Kidney (tissue), 14 donors: ENCODE results near the gene UBE2G2. TPM values are rescaled to one million over a fixed set of nuclear protein-coding genes. Genes with fewer than 3 reads are reported as not detected.

ENCODE experiments used
- DNase-seq, 5 donors: peaks; one replicate each; pipeline ENCODE4 v3.0.0-alpha.2; 2013 to 2020
- FAIRE-seq: peaks from 2 replicates; lab custom pipeline; 2012; peaks lifted over from hg19 to GRCh38; lab: Jason Lieb, UNC
- H3K27ac ChIP-seq, 2 donors: one replicate each; pipeline ENCODE4 v1.7.0; 2013; ENCODE audit warnings: low read depth in 2 of 2, low read length in 2 of 2, inconsistent platforms in 1 of 2
- H3K27me3 ChIP-seq: one replicate; pipeline ENCODE4 v1.7.1; 2013; ENCODE audit warnings: low read length, inconsistent platforms; ENCODE audit not compliant: control insufficient read depth, insufficient read depth
- H3K36me3 ChIP-seq, 3 donors: one replicate each; pipeline versions ENCODE4 v1.7.0 to v1.7.1; 2013; ENCODE audit warnings: low read length in 3 of 3, control low read depth in 1 of 3, inconsistent platforms in 1 of 3; ENCODE audit not compliant: insufficient read depth in 3 of 3, control insufficient read depth in 2 of 3
- H3K4me1 ChIP-seq, 3 donors: one replicate each; pipeline versions ENCODE4 v1.7.0 to v1.7.1; 2013; ENCODE audit warnings: low read length in 3 of 3, inconsistent platforms in 1 of 3, low read depth in 1 of 3; ENCODE audit not compliant: control insufficient read depth in 2 of 3, insufficient read depth in 2 of 3
- H3K4me3 ChIP-seq, 3 donors: one replicate each; pipeline versions ENCODE4 v1.7.0 to v1.8.1; 2013; ENCODE audit warnings: low read length in 3 of 3, control low read depth in 1 of 3, inconsistent platforms in 1 of 3
- H3K9ac ChIP-seq, 3 donors: one replicate each; pipeline versions ENCODE4 v1.7.0 to v1.7.1; 2013; ENCODE audit warnings: low read length in 3 of 3, control low read depth in 1 of 3, inconsistent platforms in 1 of 3
- H3K9me3 ChIP-seq, 3 donors: one replicate each; pipeline versions ENCODE4 v1.7.0 to v1.7.1; 2013; ENCODE audit warnings: low read length in 3 of 3, control low read depth in 1 of 3, inconsistent platforms in 1 of 3; ENCODE audit not compliant: control insufficient read depth in 2 of 3, insufficient read depth in 1 of 3
- intact Hi-C: fragments of 100-400 bp; cut with DNase I; formaldehyde crosslinking; loops from one replicate; pipeline ENCODE4 v1.11.1; 2022
- polyA plus RNA-seq: library from polyadenylated mRNA; stranded (reverse); fragments of 350-450 nt; fragmentation: Illumina TruSeq; extraction: RNeasy Lipid Tissue Mini Kit (QIAGEN cat#74804); gene quantifications from one replicate; pipeline ENCODE4 v1.2.3, GENCODE V29; 2014; ENCODE audit warnings: low read depth, low replicate concordance; ENCODE audit not compliant: insufficient read depth
- total RNA-seq: library from RNA; stranded (reverse); fragmentation: NEBNext Ultra II Directional; extraction: Animal tissue kit (Norgen Biotek cat#: 25700); gene quantifications from one replicate; pipeline ENCODE4 v1.2.1, GENCODE V29; 2021
- TF ChIP-seq, protein P1 (sequence below): IDR thresholded peaks from 3 replicates; pipeline ENCODE4 v1.5.1; 2012; ENCODE audit warnings: mild to moderate bottlenecking, moderate library complexity, borderline replicate concordance; ENCODE audit not compliant: insufficient read depth; ENCODE audit errors: extremely low read depth
- donor health status: control.
- donor health status: control.
- donor health status: control.
- donor health status: control.
- donor health status: control.
- donor health status: DM: yes; HTN: yes; CAD: no.
- donor health status: Normal renal cell carcinoma (clear cell type).

UBE2G2 gene
- total and polyA plus RNA-seq, 2 donors from 2014 or later = 39.4 to 86.0 TPM

DNA sequence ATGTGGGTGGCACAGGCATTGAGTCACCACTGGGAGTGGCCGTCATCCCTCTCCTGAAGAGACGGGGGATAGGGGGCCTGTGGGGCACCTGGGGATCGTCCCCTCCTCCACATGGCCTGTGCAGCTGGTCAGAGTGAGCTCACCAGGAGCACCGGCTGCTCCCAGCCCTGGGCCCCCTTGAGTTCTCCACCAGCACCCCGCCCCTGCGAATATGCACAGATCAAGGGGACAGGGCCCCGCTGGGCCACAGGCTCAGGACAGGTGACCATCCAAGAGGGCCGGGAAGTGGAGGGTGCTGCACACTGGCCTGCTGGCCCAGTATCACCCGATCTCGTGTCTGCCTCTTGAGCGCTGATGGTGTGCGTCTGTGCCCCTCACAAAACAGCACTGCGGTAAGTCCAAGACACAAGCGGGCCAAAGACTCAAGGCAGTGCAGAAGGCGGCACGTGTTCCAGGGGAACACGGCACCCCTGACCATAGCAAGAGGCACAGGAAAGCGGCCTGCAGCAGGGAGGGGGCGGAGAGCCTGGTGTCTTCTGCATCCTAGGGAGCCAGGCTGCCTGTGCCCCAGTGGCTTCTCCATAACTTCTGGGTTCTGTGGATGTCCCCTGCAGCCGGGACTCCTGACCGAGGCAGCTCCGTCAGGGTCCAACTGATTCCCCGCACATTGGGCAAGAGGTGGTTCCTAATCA, 72.1 kb downstream of the UBE2G2 start:
- no peaks in the 10 kb centered on the region for H3K27me3 ChIP-seq
- no peak overlapping the region for H3K27ac ChIP-seq
- intact Hi-C loops = no loop called here
- no peaks in the 10 kb centered on the region for H3K4me1 ChIP-seq
- H3K9me3 ChIP-seq = no peaks in the 10 kb centered on the region
- TF ChIP-seq, protein P1, sequence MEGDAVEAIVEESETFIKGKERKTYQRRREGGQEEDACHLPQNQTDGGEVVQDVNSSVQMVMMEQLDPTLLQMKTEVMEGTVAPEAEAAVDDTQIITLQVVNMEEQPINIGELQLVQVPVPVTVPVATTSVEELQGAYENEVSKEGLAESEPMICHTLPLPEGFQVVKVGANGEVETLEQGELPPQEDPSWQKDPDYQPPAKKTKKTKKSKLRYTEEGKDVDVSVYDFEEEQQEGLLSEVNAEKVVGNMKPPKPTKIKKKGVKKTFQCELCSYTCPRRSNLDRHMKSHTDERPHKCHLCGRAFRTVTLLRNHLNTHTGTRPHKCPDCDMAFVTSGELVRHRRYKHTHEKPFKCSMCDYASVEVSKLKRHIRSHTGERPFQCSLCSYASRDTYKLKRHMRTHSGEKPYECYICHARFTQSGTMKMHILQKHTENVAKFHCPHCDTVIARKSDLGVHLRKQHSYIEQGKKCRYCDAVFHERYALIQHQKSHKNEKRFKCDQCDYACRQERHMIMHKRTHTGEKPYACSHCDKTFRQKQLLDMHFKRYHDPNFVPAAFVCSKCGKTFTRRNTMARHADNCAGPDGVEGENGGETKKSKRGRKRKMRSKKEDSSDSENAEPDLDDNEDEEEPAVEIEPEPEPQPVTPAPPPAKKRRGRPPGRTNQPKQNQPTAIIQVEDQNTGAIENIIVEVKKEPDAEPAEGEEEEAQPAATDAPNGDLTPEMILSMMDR = no peak
- FAIRE-seq (no peak), DNase-seq (peak in 1 of 5 donors; percentile 21)
- no peak overlapping the region for H3K9ac ChIP-seq
- H3K36me3 ChIP-seq = no peaks in the 10 kb centered on the region
- H3K4me3 ChIP-seq = no peak overlapping the region

DNA sequence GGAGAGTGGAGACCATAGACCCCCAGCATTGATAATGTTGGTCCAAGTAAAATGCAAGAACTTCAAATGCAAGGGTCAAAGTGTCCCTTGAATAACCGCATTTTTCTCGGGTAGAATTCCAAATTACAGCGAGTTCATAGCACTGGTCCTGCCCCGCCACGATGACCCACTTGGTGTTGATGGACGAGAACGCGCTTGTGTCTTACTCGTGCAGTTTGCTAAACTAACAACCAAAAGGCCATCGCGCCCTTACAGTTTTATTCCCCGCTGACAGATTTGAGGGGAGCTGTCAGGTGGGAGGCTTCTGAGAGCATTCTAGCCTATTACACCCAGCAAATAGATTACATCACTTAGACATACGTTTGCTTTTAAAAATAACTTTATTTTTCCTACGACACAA, 72.9 kb downstream of the UBE2G2 start:
- Histone ChIP-seq H3K9me3 (no peaks in the 10 kb centered on the region), H3K4me1 (no peaks in the 10 kb centered on the region), H3K9ac (no peak overlapping the region), H3K36me3 (no peaks in the 10 kb centered on the region), H3K27ac (no peak overlapping the region), H3K4me3 (no peak overlapping the region), H3K27me3 (no peaks in the 10 kb centered on the region)
- FAIRE-seq (no peak), DNase-seq (peak in 1 of 5 donors; percentile 26)
- TF ChIP-seq, protein P1 = no peak
- intact Hi-C loops = no loop called here

DNA sequence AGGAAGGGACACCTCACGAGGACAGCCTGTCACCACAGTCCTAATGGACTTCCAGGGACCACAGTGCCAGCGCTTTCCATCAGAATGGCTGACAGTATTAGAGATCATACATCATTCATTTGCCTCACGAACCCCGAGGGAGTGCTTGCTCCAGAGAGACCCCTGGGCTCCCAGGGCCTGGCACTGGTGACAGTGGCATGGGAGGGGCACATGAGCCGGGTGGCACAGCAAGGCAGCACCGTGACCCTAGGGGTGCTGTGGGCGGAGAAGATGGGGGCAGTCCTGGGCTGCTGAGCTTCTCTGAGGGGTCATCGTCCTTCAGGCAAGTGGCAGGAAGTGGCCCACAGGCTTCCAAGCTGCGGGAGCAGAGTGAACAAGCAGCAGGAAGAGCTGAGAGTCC, 73.9 kb downstream of the UBE2G2 start:
- H3K27me3 ChIP-seq = no peaks in the 10 kb centered on the region
- TF ChIP-seq, protein P1 = no peak
- FAIRE-seq (no peak), DNase-seq (no peak)
- H3K4me3 ChIP-seq = no peak overlapping the region
- H3K4me1 ChIP-seq = peaks cover 0 to 2% (median 0%) of the 10 kb centered on the region in 3 donors
- intact Hi-C loops = no loop called here
- H3K36me3 ChIP-seq = no peaks in the 10 kb centered on the region
- H3K9ac ChIP-seq = no peak overlapping the region
- H3K27ac ChIP-seq = no peak overlapping the region
- H3K9me3 ChIP-seq = no peaks in the 10 kb centered on the region
